Fibroblast of lung (primary cell): Measurements from ENCODE around the gene ANO1. TPM values are rescaled to one million over a fixed set of nuclear protein-coding genes. Genes with fewer than 3 reads are reported as not detected.

Experiments used
- DNase-seq, 2 donors: peaks; one replicate each; pipeline versions ENCODE4 v3.0.0 to v3.0.0-alpha.2; 2010; ENCODE audit warnings: low read depth in 2 of 2
- H2AFZ ChIP-seq: 2 replicates; pipeline ENCODE4 v1.5.1; 2012; ENCODE audit warnings: low read length, control low read depth, inconsistent platforms
- H3K27ac ChIP-seq: 2 replicates; pipeline ENCODE4 v1.5.1; 2011; ENCODE audit warnings: low read length, control low read depth; ENCODE audit not compliant: insufficient read depth
- H3K27me3 ChIP-seq: 2 replicates; pipeline ENCODE4 v1.5.1; 2011; ENCODE audit warnings: mild to moderate bottlenecking, low read length; ENCODE audit not compliant: control insufficient read depth, insufficient read depth
- H3K36me3 ChIP-seq: 2 replicates; pipeline ENCODE4 v1.5.1; 2011; ENCODE audit warnings: low read length; ENCODE audit not compliant: control insufficient read depth, insufficient read depth
- H3K4me1 ChIP-seq: 2 replicates; pipeline ENCODE4 v1.5.1; 2011; ENCODE audit warnings: low read length; ENCODE audit not compliant: control insufficient read depth, insufficient read depth; ENCODE audit errors: extremely low read depth
- H3K4me2 ChIP-seq: 2 replicates; pipeline ENCODE4 v1.5.1; 2011; ENCODE audit warnings: low read length, control low read depth; ENCODE audit not compliant: insufficient read depth; ENCODE audit errors: extremely low read depth
- H3K4me3 ChIP-seq, 4 experiments: fragments of 200-600 bp in 1 of 4; sonication (generic) in 1 of 4; replicated peaks in 1 of 4; 2 replicates each; pipeline ENCODE4 v1.5.1; 2011 to 2016; ENCODE audit warnings: low read length in 4 of 4, low read depth in 3 of 4, mild to moderate bottlenecking in 3 of 4, control low read depth in 2 of 4, inconsistent platforms in 1 of 4, mixed read lengths in 1 of 4; ENCODE audit not compliant: insufficient read depth in 1 of 4; ENCODE audit errors: control extremely low read depth in 1 of 4
- H3K79me2 ChIP-seq: 2 replicates; pipeline ENCODE4 v1.5.1; 2012; ENCODE audit warnings: mild to moderate bottlenecking, low read length, inconsistent platforms; ENCODE audit not compliant: control insufficient read depth, insufficient read depth
- H3K9ac ChIP-seq: 2 replicates; pipeline ENCODE4 v1.5.1; 2011; ENCODE audit warnings: mild to moderate bottlenecking, low read length, control low read depth; ENCODE audit not compliant: insufficient read depth
- H3K9me3 ChIP-seq: 2 replicates; pipeline ENCODE4 v1.5.1; 2012; ENCODE audit warnings: low read depth, low read length; ENCODE audit not compliant: control insufficient read depth, insufficient read depth
- H4K20me1 ChIP-seq: 2 replicates; pipeline ENCODE4 v1.5.1; 2011; ENCODE audit warnings: low read length; ENCODE audit not compliant: control insufficient read depth, insufficient read depth; ENCODE audit errors: extremely low read depth
- EZH2 ChIP-seq: IDR thresholded peaks from 2 replicates; pipeline ENCODE4 v1.5.1; 2012; ENCODE audit warnings: low read length, control low read depth, mild to moderate bottlenecking; ENCODE audit errors: missing control alignments
- polyA plus RNA-seq, 2 donors: library from polyadenylated mRNA; depleted of rRNA in 1 of 2; stranded (reverse) in 1 of 2; unstranded in 1 of 2; fragments of >200 nt; gene quantifications; 2 replicates each; pipeline ENCODE4 v1.2.1, GENCODE V29; 2011 to 2012; ENCODE audit warnings: missing spikeins in 1 of 2
- total RNA-seq: library from RNA; depleted of rRNA; stranded (reverse); fragments of >200 nt; gene quantifications from 2 replicates; pipeline ENCODE4 v1.2.1, GENCODE V29; 2014
- TF ChIP-seq, protein P1 (sequence below), 2 donors: IDR thresholded peaks in 1 of 2; conservative IDR thresholded peaks in 1 of 2; 1 replicate in 1 of 2; 2 replicates in 1 of 2; pipeline ENCODE4 v1.5.1; 2011 to 2012; ENCODE audit warnings: low read length in 2 of 2, control low read depth in 1 of 2, inconsistent platforms in 1 of 2, low read depth in 1 of 2, mild to moderate bottlenecking in 1 of 2

ANO1 gene
- total and polyA plus RNA-seq, 2 donors (not counting 1 experiment from before 2014, with no cell fraction given): 0.99 to 4.1 TPM

DNA sequence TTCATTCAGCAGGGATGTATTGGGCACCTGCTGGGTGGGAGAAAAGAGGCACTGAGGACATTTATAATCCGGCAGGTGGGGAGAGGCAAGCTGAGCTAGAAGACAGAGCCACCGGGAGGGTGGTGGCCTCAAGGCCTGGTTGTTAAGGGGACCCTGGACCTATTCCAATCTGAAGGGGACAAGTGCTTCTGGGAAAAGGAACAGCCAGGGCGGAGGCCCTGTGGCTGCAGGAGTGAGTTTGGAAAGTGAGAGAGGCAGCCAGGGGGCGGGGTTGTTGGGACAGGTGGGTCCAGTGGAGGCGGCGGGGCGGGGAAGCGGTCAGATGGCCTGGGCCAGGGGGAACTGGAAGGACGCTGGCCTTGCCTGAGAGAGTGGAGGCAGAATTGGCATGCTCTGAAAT lies 29.1 kb downstream of the ANO1 start:
- Histone ChIP-seq H3K79me2 (no peaks in the 10 kb centered on the region), H2AFZ (no peak overlapping the region), H3K4me2 (no peak overlapping the region), H3K9ac (no peak overlapping the region), H3K27ac (no peak overlapping the region), H3K9me3 (no peaks in the 10 kb centered on the region), H3K4me3 (no peak overlapping the region), H3K36me3 (no peaks in the 10 kb centered on the region), H3K4me1 (peaks cover 2% of the 10 kb centered on the region), H4K20me1 (no peaks in the 10 kb centered on the region), H3K27me3 (no peaks in the 10 kb centered on the region)
- no peak for DNase-seq
- TF ChIP-seq, protein P1, sequence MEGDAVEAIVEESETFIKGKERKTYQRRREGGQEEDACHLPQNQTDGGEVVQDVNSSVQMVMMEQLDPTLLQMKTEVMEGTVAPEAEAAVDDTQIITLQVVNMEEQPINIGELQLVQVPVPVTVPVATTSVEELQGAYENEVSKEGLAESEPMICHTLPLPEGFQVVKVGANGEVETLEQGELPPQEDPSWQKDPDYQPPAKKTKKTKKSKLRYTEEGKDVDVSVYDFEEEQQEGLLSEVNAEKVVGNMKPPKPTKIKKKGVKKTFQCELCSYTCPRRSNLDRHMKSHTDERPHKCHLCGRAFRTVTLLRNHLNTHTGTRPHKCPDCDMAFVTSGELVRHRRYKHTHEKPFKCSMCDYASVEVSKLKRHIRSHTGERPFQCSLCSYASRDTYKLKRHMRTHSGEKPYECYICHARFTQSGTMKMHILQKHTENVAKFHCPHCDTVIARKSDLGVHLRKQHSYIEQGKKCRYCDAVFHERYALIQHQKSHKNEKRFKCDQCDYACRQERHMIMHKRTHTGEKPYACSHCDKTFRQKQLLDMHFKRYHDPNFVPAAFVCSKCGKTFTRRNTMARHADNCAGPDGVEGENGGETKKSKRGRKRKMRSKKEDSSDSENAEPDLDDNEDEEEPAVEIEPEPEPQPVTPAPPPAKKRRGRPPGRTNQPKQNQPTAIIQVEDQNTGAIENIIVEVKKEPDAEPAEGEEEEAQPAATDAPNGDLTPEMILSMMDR (conservative IDR thresholded peaks at IDR 0.05 in 1 of 2, IDR thresholded peaks at IDR 0.05 in 1 of 2; ENCODE audit: low read depth in 1 of 2, low read length in 2 of 2): no peak
- no peak for TF ChIP-seq EZH2

DNA sequence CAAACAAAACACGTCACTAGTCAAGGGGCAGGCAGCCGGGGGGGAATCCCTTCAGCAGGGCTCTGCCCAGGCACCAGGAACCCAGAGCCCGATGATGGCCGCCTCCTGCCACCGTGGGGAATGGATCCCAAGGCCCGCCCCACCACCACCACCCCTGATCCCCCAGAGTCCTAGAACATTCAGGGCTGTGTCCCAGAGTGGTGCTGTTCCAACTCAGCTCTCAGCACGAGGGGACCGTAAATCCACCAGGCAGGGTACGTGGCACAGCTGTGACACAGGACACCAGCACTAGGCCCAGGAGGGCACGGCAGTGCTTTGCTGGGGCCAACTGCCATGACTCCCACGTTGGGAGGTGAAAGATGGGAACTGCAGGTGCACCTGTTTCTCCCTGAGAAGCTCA lies 29.6 kb downstream of the ANO1 start:
- Histone ChIP-seq H3K9me3 (no peaks in the 10 kb centered on the region), H3K4me2 (no peak overlapping the region), H3K27ac (no peak overlapping the region), H3K27me3 (no peaks in the 10 kb centered on the region), H3K4me1 (peaks cover 2% of the 10 kb centered on the region), H3K9ac (no peak overlapping the region), H3K4me3 (no peak overlapping the region), H2AFZ (no peak overlapping the region), H3K79me2 (no peaks in the 10 kb centered on the region), H4K20me1 (no peaks in the 10 kb centered on the region), H3K36me3 (no peaks in the 10 kb centered on the region)
- DNase-seq: no peak
- TF ChIP-seq, protein P1 (conservative IDR thresholded peaks at IDR 0.05 in 1 of 2, IDR thresholded peaks at IDR 0.05 in 1 of 2; ENCODE audit: low read depth in 1 of 2, low read length in 2 of 2): no peak
- TF ChIP-seq EZH2: no peak

DNA sequence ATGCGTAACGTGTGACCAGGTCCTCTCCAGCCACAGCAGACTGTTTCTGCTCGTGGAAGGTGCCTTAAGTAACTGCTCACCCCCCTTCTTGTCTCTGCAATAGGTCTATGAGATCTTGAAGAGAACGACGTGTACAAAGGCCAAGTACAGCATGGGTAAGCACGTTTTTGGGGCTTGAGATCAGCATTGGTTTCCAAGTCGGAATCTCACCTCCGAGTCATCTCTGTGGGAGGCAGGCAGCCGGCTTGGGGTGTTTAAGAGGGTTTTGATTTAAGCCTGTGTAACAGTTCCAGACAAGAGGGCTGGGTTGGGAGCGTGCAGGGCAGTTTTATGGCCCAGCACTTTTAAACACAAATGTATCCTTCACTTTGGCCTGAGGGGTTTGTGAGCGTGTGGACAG lies 30.1 kb downstream of the ANO1 start:
- H3K27ac ChIP-seq: no peak overlapping the region
- no peaks in the 10 kb centered on the region for H3K9me3 ChIP-seq
- no peaks in the 10 kb centered on the region for H3K36me3 ChIP-seq
- DNase-seq: peak; percentile 7 to 82
- H3K9ac ChIP-seq: no peak overlapping the region
- no peak overlapping the region for H3K4me2 ChIP-seq
- no peaks in the 10 kb centered on the region for H4K20me1 ChIP-seq
- TF ChIP-seq EZH2: no peak
- TF ChIP-seq, protein P1 (conservative IDR thresholded peaks at IDR 0.05 in 1 of 2, IDR thresholded peaks at IDR 0.05 in 1 of 2; ENCODE audit: low read depth in 1 of 2, low read length in 2 of 2): no peak
- no peak overlapping the region for H3K4me3 ChIP-seq
- no peaks in the 10 kb centered on the region for H3K79me2 ChIP-seq
- no peak overlapping the region for H2AFZ ChIP-seq
- H3K27me3 ChIP-seq: no peaks in the 10 kb centered on the region
- H3K4me1 ChIP-seq: peaks cover 2% of the 10 kb centered on the region
